SK-N-SH (cell line): ENCODE data around the gene ELN. TPM values are rescaled to one million over a fixed set of nuclear protein-coding genes. Genes with fewer than 3 reads are reported as not detected.
A peak's percentile ranks its signal among the peaks of the same experiment; 100 is the strongest.

Experiments
- CTCF ChIA-PET: fragments of 300-600, 350-600 bp; formaldehyde crosslinking; extraction: SDS; loops from one replicate; lab custom pipeline; 2021; lab: Yijun Ruan, JAX
- POLR2A ChIA-PET: fragments of 350-600 bp; sonication (Branson Sonifier 250); formaldehyde crosslinking; extraction: SDS; loops from one replicate; lab custom pipeline; 2020; ENCODE audit warnings: antibody characterized with exemption, inconsistent platforms; lab: Yijun Ruan, JAX
- DNase-seq: peaks from one replicate; pipeline ENCODE4 v3.0.0; 2012
- H2AFZ ChIP-seq: fragments of 200-600 bp; sonication (generic); 2 replicates; pipeline ENCODE4 v1.8.1; 2016; ENCODE audit warnings: antibody characterized with exemption, mild to moderate bottlenecking, low read depth
- H3F3A ChIP-seq: fragments of 200-600 bp; sonication (generic); replicated peaks from 2 replicates; pipeline ENCODE3; 2016; ENCODE audit warnings: antibody characterized with exemption, mild to moderate bottlenecking; ENCODE audit not compliant: insufficient read depth
- H3K27ac ChIP-seq, 2 experiments: fragments of 200-500 bp in 1 of 2; fragments of 200-600 bp in 1 of 2; sonication (Bioruptor generic) in 1 of 2; sonication (generic), shearing (Covaris generic) in 1 of 2; 2 replicates each; pipeline versions ENCODE4 v1.5.1 to v1.6.1; 2014 to 2016; ENCODE audit warnings: low read depth in 2 of 2, inconsistent platforms in 1 of 2, low read length in 1 of 2, mild to moderate bottlenecking in 1 of 2, mixed read lengths in 1 of 2
- H3K27me3 ChIP-seq: fragments of 200-600 bp; sonication (generic), shearing (Covaris generic); 2 replicates; pipeline ENCODE4 v1.6.1; 2016; ENCODE audit warnings: mixed run types; ENCODE audit not compliant: insufficient read depth
- H3K36me3 ChIP-seq, 2 experiments: fragments of 200-500 bp in 1 of 2; fragments of 200-600 bp in 1 of 2; sonication (Bioruptor generic) in 1 of 2; sonication (generic) in 1 of 2; replicated peaks in 1 of 2; 2 replicates each; pipeline versions ENCODE3 to v1.5.1; 2014 to 2016; ENCODE audit warnings: low read length in 1 of 2, mild to moderate bottlenecking in 1 of 2; ENCODE audit not compliant: insufficient read depth in 2 of 2, control insufficient read depth in 1 of 2
- H3K4me1 ChIP-seq, 2 experiments: fragments of 200-500 bp in 1 of 2; fragments of 200-600 bp in 1 of 2; sonication (Bioruptor generic) in 1 of 2; sonication (generic), shearing (Covaris generic) in 1 of 2; 2 replicates each; pipeline versions ENCODE4 v1.5.1 to v1.6.1; 2014 to 2016; ENCODE audit warnings: low read depth in 1 of 2, low read length in 1 of 2, mixed run types in 1 of 2; ENCODE audit not compliant: insufficient read depth in 2 of 2, control insufficient read depth in 1 of 2
- H3K4me2 ChIP-seq: fragments of 200-600 bp; sonication (generic), shearing (Covaris generic); 2 replicates; pipeline ENCODE4 v1.6.1; 2017; ENCODE audit warnings: mixed run types
- H3K4me3 ChIP-seq, 2 experiments: fragments of 200-500 bp in 1 of 2; fragments of 200-600 bp in 1 of 2; sonication (Bioruptor generic) in 1 of 2; sonication (generic), shearing (Covaris generic) in 1 of 2; 2 replicates each; pipeline versions ENCODE4 v1.5.1 to v1.8.1; 2014 to 2016; ENCODE audit warnings: low read depth in 2 of 2, inconsistent platforms in 1 of 2, low read length in 1 of 2, mild to moderate bottlenecking in 1 of 2, mixed read lengths in 1 of 2, moderate library complexity in 1 of 2
- H3K79me2 ChIP-seq: fragments of 200-600 bp; sonication (generic); 2 replicates; pipeline ENCODE4 v1.8.1; 2017; ENCODE audit warnings: mild to moderate bottlenecking; ENCODE audit not compliant: insufficient read depth
- H3K9ac ChIP-seq: fragments of 200-600 bp; sonication (generic); 2 replicates; pipeline ENCODE4 v1.6.1; 2017; ENCODE audit warnings: mixed run types
- H3K9me2 ChIP-seq: fragments of 200-600 bp; sonication (generic); 2 replicates; pipeline ENCODE4 v1.6.1; 2017; ENCODE audit warnings: mixed run types
- H3K9me3 ChIP-seq: fragments of 200-600 bp; sonication (generic); 2 replicates; pipeline ENCODE4 v1.6.1; 2017; ENCODE audit warnings: mixed run types, mild to moderate bottlenecking, moderate library complexity
- H4K20me1 ChIP-seq: fragments of 200-600 bp; sonication (generic); 2 replicates; pipeline ENCODE4 v1.6.1; 2017; ENCODE audit warnings: mild to moderate bottlenecking, mixed run types; ENCODE audit not compliant: insufficient read depth
- CHD2 ChIP-seq: fragments of 150-350 bp; IDR thresholded peaks from 2 replicates; pipeline ENCODE4 v1.6.1; 2018; ENCODE audit warnings: low read length; ENCODE audit not compliant: partially characterized antibody
- EP300 ChIP-seq, 2 experiments: IDR thresholded peaks; 2 replicates each; pipeline versions ENCODE4 v1.4.0 to v1.6.1; 2012; ENCODE audit warnings: borderline replicate concordance in 1 of 2, low read depth in 1 of 2, low read length in 1 of 2
- EZH2phosphoT487 ChIP-seq: fragments of 200-600 bp; sonication (generic); IDR thresholded peaks from 2 replicates; pipeline ENCODE4 v1.6.1; 2017; ENCODE audit warnings: low read depth, mixed run types, mild to moderate bottlenecking, antibody characterized with exemption, moderate library complexity, borderline replicate concordance
- FOSL2 ChIP-seq: IDR thresholded peaks from 2 replicates; pipeline ENCODE4 v1.4.0; 2012; ENCODE audit warnings: low read depth, mild to moderate bottlenecking, moderate library complexity, borderline replicate concordance
- GATA2 ChIP-seq: sonication (generic); formaldehyde crosslinking; IDR thresholded peaks from 2 replicates; pipeline ENCODE4 v1.5.0; 2020; ENCODE audit warnings: mild to moderate bottlenecking, missing genetic modification reagents
- IRF3 ChIP-seq: fragments of 150-350 bp; IDR thresholded peaks from 2 replicates; pipeline ENCODE4 v1.6.1; 2016; ENCODE audit warnings: mild to moderate bottlenecking, low read depth, low read length
- MAX ChIP-seq: IDR thresholded peaks from 2 replicates; pipeline ENCODE4 v1.4.0; 2012; ENCODE audit warnings: low read depth
- MXI1 ChIP-seq: IDR thresholded peaks from 2 replicates; pipeline ENCODE4 v1.6.1; 2012; ENCODE audit warnings: mild to moderate bottlenecking, low read depth, low read length, improper control_type of control experiment
- NFIC ChIP-seq: IDR thresholded peaks from 2 replicates; pipeline ENCODE4 v1.4.0; 2012; ENCODE audit warnings: borderline replicate concordance
- SIN3A ChIP-seq: IDR thresholded peaks from 2 replicates; pipeline ENCODE4 v1.6.1; 2012; ENCODE audit warnings: low read depth, mild to moderate bottlenecking, low read length, moderate library complexity, borderline replicate concordance
- TEAD4 ChIP-seq: IDR thresholded peaks from 2 replicates; pipeline ENCODE4 v1.4.0; 2012; ENCODE audit warnings: mild to moderate bottlenecking, borderline replicate concordance; ENCODE audit not compliant: insufficient read depth
- ZBTB33 ChIP-seq: IDR thresholded peaks from 2 replicates; pipeline ENCODE4 v1.4.0; 2012; ENCODE audit warnings: low read depth, borderline replicate concordance
- whole genome bisulfite sequencing: methylation state at CpG from one replicate; pipeline ENCODE4 v1.1.6; 2017; ENCODE audit warnings: low lambda C conversion rate; 5-methylcytosine and 5-hydroxymethylcytosine counted together
- polyA plus RNA-seq, 3 experiments: library from polyadenylated mRNA; depleted of rRNA; stranded (reverse); fragments of >200 nt; gene quantifications; 2 replicates each; pipeline ENCODE4 v1.2.3, GENCODE V29; 2012
- TF ChIP-seq, protein P1 (sequence below): IDR thresholded peaks from 2 replicates; pipeline ENCODE4 v1.4.0; 2012; ENCODE audit warnings: low read depth, borderline replicate concordance

The ELN gene
- polyA plus RNA-seq, 1 of the 3 experiments (the other 2 are of a cell fraction) = 12.5 TPM

DNA sequence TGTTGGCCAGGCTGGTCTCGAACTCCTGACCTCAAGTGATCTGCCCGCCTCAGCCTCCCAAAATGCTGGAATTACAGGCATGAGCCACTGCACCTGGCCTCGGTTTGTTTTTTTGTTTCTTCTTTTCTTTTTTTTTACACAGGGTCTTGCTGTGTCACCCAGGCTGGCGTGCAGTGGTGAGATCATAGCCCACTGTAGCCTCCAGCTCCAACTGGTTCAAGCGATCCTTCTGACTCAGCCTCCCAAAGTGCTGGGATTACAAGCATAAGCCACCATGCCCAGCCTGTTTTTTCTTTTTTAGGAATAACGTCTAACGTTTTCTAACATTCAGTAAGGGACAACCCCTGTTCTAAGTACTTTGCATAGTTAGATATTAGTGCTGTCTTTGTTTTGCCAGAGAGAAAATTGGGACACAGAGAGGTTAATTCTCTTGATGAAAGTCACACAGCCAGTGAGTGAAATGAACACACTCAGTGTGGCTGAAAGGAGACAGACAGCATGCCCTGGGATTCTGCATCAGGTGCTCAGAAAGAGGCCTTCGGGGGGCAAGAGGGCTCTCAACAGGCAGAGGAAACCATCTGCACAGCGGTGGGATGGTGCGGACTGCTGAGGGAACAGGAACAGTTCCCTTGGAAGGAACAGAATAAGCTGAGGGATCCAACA, 59.9 kb downstream of the ELN start (continued):
- TF ChIP-seq, protein P1, sequence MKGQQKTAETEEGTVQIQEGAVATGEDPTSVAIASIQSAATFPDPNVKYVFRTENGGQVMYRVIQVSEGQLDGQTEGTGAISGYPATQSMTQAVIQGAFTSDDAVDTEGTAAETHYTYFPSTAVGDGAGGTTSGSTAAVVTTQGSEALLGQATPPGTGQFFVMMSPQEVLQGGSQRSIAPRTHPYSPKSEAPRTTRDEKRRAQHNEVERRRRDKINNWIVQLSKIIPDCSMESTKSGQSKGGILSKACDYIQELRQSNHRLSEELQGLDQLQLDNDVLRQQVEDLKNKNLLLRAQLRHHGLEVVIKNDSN = no peak

- WGBS = 58% methylated on average over 9 of the region's 13 CpGs
- H3F3A ChIP-seq = peaks cover 51% of the 10 kb centered on the region
- POLR2A ChIA-PET = interaction anchor here (0.7 to 2.3 kb wide), 3 partner anchors 9 to 82 kb away, joined by 3 to 10 read pairs (median 3); partner anchors contain the start of genes EIF4H and LIMK1
- peak overlapping the region; percentile 95 for H3K27ac ChIP-seq
- CTCF ChIA-PET = interaction anchor here (2.4 to 3.2 kb wide), 2 partner anchors 65 to 114 kb away, joined by 10 to 11 read pairs; no protein-coding TSS in a partner anchor
- H3K36me3 ChIP-seq = peaks cover 22 to 53% of the 10 kb centered on the region in 2 experiments
- no peaks in the 10 kb centered on the region for H3K9me2 ChIP-seq
- H4K20me1 ChIP-seq = no peaks in the 10 kb centered on the region
- H3K9ac ChIP-seq = peak overlapping the region; percentile 52; the same call in 1 of the 2 replicates
- TF ChIP-seq MXI1 (no peak), FOSL2 (no peak), ZBTB33 (no peak), CHD2 (no peak), GATA2 (CRISPR knock-in tag) (no peak), EP300 (IDR thresholded peaks at IDR 0.05; ENCODE audit: borderline replicate concordance in 1 of 2, low read depth in 1 of 2, low read length in 1 of 2) (no peak), IRF3 (no peak), MAX (no peak; the same call in 1 of the 2 replicates), NFIC (no peak), SIN3A (no peak), TEAD4 (no peak), EZH2phosphoT487 (no peak)
- TF ChIP-seq, protein P1 = no peak
- DNase-seq = peak; percentile 71
- H3K4me1 ChIP-seq = peaks cover 36 to 38% of the 10 kb centered on the region in 2 experiments; a peak in 3 of 4 replicates
- no peak overlapping the region; a peak in 1 of 4 replicates for H3K4me3 ChIP-seq
- H2AFZ ChIP-seq = no peak overlapping the region
- H3K79me2 ChIP-seq = peaks cover 68% of the 10 kb centered on the region
- no peaks in the 10 kb centered on the region for H3K9me3 ChIP-seq
- H3K4me2 ChIP-seq = peak overlapping the region; percentile 96
- no peaks in the 10 kb centered on the region for H3K27me3 ChIP-seq
These were observed 64.5 kb downstream of the ELN start for GRCh38 chr7:74092321-74092963.
